ENCODE data around the gene FBXW4.

- TF ChIP-seq CTCF (IDR thresholded peaks at IDR 0.05) (no peak), POLR2A (IDR thresholded peaks at IDR 0.05) (no peak)
Observed at GRCh38 chr10:101619983-101620382, 75.0 kb downstream of the FBXW4 start.
